HTERT RPE-1 (cell line): ENCODE data around the gene ENGASE.

Source experiments
- in situ Hi-C: fragments of 300-500 bp; cut with MboI; formaldehyde crosslinking; loops from 4 replicates; pipeline ENCODE4 v1.14.3; 2020; ENCODE audit warnings: low sequenced_read_pairs

ENGASE gene

GRCh38 chr17:79135011-79135410 lies 60.4 kb downstream of the ENGASE start:
- in situ Hi-C loops, result no loop called here

DNA sequence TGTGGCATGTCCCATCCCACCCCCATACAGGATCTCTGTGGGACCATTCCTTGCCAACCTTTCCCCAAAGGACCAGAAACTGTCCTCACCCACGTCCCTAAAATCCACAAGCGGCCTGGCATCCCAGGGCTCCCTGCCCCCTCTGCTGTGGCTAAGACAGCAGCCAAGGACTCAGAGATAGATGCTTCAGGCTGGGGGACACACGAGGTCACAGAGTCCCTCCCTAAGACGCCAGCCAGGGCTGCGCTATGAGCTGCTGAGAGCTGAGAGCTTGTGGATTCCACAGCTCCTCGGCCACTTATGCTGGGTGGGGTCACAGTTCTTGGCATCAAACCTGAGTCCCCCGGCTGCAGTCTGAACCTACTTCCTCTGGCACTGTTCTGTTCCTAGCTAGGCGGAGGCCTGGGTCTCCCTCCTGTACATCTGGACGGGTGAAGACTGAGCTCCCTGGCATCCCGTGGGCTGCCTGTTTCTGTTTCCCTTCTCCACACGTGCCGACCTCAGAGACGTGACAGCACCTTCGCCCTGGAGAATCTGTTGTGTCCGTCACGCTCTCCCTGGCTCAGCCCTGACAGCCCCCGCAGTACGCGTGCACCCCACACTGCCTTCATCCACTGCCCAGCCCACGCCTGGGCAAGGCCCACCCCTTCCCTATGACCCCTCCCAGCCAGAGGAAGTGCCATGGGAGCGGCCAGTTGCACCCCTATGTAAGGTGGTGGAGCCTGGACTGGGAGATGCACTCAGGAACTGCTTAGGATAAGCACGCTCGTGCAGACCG lies 61.2 kb downstream of the ENGASE start:
- in situ Hi-C loops, result no loop called here
